Hematopoietic multipotent progenitor cell (in vitro differentiated cells): Measurements from ENCODE around the gene AGA. TPM values are rescaled to one million over a fixed set of nuclear protein-coding genes. Genes with fewer than 3 reads are reported as not detected.

Source experiments
- DNase-seq, 3 donors: peaks; one replicate each; pipeline ENCODE4 v3.0.0-alpha.2; 2011 to 2015; ENCODE audit warnings: low read depth in 2 of 3, low spot score in 2 of 3
- total RNA-seq: library from RNA; depleted of rRNA; stranded (reverse); fragments of >200 nt; gene quantifications from one replicate; pipeline ENCODE4 v1.2.3, GENCODE V29; 2012

AGA gene
- total RNA-seq, 1 donor, result 29.1 TPM

DNA sequence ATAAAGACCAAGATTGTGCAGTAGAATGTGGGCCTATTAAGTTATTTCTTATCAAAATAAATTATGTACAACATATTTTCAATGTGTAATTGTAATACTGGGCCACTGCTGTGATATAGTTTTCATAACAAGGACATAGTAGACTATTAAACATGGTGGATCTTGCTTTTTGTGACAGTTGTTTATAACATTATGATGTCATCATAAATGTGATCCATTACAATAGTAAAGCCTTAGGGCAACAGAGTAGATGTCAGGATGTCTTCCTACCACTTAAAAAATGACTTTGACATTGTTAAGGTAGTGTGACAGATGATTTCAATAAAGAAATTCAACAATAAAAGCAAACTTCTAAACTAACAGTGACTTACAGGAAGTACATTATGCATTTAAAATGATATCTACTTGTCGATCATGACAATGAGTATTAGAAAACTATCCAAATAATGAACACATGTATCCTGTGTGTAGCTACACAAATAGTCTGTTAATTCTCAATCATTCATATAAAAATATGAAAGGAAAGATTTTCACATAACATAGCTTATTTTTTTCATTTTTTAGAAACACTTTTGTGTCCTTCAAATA lies 5.3 kb upstream of the AGA start:
- DNase-seq, result no peak

DNA sequence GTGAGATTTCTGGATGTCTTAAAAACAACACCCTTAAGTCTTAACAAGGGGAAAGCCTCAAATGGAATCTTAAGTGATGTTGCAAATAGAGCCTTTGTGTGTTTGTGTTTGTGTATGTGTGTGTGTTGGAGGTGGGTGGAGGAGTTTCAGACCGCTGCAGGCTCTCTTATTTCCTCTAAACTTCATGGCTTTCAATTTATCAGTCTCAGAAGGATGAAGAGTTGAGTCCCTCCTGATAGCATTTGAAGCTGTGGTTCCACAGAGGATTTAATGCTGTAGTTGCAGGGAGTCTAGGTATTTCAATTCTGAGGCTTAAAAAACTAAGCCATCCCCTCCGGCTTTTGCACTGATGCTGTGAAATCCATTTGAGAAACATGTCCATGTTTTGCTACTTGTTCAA lies 4.3 kb upstream of the AGA start:
- no peak for DNase-seq

DNA sequence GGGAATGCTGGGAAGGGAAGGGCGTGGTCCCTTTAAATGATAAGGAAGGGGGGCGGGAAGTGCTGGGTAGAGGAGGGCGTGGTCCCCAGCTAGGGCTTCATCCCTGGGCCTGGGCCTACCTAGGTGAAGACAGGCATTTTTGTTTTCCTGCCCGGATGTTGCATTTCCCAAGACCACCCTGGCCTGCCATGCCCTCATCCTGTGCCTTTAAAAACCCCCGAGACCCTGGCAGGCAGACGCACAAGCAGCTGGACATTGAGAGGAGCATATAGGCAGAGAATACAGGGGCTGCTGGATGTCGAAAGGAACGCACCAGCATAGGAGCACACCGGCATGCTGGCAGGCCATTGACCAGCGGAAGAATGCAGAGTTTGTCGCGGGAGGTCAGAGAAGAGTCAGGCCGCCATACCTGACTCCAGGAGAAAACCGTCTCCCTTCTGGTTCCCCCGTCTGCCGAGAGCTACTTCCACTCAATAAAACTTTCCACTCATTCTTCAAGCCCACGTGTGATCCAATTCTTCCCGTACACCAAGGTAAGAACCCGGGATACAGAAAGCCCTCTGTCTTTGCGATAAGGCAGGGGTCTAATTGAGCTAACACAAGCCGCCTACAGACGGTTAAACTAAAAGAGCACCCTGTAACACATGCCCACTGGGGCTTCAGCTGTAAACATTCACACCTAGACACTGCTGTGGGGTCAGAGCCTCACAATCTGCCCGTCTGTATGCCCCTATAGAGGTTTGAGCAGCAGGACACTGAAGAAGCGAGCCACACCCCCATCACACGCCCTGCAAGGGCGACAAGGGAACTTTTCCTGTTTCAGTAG lies 2.9 kb upstream of the AGA start:
- no peak for DNase-seq

DNA sequence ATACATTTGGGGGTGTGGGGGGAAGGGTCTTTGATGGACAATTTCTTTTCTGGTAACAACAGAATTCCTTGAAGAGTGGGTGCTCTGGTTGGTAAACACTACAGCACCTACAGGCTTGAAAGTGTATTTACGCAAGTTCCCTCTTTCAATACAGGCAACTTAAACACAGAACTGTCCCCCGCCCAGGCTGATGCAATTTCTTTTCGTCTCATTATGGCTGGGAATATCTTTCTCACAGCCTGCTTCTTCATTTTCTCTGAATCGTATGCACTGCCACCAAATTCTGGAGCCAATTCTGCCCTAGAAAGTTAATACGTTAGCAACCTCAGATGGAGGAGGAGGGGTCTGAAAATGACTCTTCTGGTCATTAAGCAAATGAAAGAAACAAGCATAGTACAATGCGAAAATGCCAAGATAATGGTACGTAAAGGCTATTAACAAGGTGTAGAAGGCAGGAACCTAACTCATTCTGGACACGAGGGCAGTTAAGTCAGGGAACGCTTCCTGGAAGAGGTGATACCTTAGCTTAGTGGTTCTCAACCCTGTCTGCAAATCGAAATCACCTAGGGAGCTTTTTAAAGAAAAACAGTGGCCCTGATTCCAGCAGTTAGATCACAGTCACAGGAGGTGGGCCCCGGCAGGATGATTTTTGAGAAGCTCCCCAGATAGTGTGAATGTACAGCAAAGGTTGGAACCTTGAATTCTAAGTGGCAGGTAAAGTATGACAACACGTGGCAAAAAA lies 1.0 kb downstream of the AGA start:
- DNase-seq, result peak; percentile 7 to 65 (median 32)

DNA sequence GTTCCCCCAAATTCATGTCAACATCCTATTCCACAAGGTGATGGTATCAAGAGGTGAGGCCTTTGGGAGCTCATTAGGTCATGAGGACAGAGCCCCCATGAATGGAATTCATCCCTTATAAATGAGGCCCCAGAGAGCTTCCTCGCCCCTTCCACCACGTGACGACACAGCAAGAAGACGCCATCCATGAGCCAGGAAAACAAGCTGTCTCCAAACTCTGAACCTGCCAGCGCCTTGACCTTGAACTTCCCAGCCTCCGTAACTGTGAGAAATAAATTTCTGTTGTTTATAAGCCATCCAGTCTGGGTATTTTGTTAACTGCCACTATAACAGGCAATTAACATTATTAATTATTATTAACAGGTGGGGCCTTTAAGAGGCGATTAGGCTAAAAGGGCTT lies 5.8 kb downstream of the AGA start:
- DNase-seq, result no peak

DNA sequence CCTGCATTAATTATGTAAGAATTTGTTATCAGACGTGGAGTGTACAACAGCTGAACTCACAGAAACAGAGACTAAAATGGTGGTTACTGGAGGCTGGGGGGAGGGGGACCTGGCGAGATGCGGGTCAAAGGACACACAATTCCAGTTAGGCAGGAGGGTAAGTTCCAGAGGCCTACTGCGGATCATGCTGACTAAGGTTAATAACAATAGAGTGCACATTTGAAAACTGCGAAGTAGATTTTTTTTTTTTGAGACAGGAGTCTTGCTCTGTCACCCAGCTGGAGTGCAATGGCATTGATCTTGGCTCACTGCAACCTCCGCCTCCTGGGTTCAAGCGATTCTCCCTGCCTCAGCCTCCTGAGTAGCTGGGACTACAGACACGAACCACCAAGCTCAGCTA lies 7.6 kb downstream of the AGA start:
- DNase-seq, result no peak

DNA sequence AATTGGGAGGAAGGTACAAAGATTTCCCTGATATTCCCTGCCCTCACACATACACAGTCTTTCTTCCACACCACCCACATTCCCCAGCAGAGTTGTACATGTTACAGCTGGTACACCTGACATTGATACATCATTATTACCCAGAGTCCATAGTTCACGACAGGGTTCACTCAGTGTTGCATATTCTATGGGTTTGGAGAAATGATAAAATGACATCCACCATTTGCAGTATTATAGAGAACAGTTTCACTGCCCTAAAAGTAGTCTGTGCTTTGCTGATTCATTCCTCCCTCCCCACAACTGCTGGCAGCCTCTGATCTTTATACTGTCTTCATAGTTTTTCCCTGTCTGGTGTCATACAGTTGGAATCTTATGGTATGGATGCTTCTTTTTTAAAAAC lies 15.0 kb downstream of the AGA start:
- DNase-seq, result no peak

DNA sequence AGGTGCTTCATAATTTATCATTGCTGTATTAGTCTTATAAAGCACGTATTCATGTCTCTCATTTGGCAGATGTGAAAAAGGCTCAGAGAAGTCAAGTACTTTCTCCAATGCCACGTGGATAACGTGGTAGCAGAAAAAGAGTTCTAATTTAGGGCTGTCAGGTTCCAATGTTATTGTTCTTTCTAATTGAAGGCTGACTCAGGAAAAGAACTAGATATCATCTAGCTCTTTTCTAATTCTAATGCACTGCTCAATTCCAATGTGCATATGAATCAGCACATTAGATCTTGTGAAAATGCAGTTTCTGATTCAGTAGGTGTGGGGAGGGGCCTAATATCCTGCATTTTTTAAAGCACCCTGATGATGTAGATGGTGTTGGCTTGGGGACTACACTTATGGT lies 22.8 kb downstream of the AGA start:
- DNase-seq, result no peak

DNA sequence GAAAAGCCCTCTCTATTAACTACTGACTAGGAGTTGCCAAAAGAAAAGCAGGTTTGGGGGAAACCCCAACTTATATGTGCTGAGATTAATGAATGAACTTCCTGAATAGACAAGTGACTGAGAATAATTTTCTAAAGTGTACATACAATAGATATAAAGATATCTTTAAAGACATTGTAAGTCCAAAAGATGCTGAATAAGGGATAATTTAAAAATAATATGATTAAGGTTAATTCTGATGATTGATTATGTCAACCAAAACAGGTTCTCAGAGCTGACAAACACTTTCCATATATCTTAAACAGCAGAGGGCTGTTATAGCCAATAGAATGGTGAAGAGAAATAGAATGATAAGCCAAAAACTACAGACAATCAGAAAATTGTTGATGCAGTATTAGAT lies 28.6 kb downstream of the AGA start:
- DNase-seq, result no peak

DNA sequence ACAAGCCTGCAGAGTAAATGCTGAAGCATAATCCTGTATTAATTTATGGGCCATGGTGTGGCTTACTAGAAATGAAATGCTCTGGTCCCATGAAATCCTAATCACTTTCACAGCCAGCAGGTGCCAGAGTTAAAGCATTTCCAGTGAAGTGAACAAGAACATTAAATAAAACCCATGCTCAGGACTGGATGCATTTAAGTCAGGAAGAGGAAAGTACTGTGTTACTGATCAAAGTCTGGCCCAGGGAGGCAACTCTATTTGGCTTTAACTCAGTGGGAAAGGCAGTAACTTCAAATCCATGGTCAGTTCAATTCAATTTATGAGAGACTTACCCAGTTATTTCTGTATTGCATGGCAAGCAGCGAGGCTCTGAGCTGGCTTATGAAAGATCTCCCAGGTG lies 29.2 kb downstream of the AGA start:
- DNase-seq, result no peak

DNA sequence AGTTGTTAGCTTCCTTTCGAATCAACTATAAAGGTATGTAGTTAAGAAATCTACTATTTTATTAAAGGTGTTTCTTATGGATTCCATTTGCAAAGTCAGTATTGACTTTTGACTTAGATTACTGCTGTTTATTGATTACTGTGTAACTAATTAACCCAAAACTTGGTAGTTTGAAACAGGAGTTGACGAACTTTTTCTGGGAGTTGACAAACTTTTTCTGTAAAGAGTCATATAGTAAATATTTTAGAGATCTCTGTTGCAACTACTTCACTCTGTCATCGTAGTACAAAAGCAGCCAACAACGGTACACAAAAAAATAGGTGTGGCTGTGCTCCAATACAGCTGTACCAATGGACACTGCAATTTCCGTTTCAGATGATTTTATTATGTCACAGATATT lies 30.2 kb downstream of the AGA start:
- DNase-seq, result no peak

DNA sequence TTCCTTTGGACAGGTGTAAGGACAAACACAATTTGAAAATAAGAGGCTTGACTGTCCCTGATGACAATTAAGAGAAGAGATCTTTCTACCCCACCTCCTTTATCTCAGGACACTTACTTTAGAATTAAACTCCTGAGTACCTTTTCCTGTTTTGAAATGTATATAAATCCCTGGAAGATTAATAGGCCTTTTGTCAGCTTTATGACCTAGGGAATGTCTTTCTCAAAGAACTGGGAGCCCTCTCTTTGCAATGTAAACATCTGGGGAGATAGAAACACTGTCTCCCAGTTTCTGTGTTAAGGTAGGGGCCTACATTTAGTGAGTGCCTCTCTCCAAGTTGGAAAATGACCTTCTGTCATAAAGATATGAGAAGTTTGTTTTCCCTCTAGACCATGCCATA lies 31.7 kb downstream of the AGA start:
- no peak for DNase-seq

DNA sequence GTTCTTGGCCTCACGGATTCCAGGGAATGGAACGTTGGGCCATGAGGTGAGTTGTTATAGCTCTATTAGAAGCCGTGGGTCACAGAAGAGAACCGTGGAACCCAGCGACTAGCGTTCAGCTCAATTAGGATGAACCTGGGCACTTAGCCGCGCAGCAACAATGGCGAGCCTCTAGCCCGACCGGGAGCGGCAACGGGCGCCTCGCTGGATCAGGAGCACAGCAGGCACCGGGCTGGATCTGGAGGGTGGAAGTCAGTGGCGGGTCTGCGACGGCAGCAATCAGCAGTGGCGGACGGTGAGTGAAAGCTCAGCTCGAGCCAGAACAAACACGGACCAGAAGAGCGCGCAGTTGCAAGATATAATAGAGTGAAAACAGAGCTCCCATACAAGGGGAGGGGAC lies 34.2 kb downstream of the AGA start:
- DNase-seq, result no peak

DNA sequence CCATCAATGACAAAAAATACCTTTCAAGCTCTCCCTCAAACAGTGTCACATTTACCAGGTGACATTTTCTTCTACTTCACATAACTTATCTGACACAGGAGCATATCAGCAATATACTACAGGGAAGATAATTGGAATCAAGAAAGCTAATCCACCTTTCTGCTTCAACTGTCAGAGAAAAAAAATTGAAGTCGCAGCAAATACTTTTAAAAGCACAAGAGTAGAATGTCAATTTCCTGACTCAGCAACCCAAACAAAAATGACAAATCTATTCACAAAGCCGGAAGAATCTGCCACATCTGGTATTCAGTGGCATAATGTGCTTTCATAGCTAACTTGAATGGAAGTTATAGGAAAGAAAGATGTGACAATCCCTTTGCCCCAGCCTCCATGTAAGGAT lies 36.7 kb downstream of the AGA start:
- DNase-seq, result no peak

DNA sequence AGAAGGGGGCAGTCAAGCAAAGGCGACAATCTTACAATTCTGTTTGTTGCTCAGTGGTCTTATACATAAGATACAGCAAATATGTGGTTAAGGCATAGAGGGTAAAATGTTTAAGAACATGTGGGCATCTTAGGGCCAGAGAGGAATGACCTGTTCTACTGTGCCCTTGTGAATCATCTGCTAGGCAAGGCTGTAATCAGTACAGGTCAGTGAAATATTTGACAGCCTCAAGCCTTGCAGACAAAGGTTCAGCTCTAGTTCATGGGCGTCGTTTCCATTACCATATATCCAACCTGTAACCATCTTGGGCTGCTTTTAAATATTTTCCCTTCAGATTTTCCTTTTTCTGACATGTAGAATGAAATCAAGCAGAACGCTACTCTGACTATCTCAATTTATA lies 37.3 kb downstream of the AGA start:
- no peak for DNase-seq

DNA sequence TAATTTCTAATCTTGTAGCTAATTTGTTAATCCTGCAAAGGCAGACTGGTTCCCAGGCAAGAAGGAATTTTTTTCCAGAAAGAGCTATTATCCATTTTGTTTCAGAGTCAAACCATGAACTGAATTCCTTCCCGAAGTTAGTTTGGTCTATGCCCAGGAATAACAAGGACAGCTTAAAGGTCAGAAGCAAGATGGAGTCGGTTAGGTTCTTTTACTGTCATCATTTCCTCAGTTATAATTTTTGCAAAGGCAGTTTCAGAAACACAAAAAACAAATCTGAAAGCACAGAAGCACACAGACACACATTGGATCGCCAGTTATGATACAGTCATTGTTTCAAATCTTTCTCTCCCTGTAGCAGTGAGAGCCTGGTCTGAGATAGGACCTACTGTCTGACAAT lies 37.9 kb downstream of the AGA start:
- no peak for DNase-seq

DNA sequence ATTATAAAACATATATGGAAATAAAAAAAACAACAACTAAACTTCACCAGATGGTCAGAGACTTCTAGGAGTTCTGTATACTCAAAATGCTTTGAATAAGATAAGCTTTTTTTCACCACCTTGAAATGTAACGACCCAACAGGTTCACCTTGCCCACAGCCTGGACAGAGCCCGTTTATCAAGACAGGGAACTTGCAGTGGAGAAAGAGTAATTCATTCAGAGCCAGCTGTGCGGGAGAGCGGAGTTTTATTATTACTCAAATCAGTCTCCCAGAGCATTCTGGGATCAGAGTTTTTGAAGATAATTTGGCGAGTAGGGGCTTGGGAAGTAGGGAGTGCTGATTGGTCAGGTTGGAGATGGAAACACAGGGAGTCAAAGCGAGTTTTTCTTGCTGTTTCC lies 38.5 kb downstream of the AGA start:
- no peak for DNase-seq

DNA sequence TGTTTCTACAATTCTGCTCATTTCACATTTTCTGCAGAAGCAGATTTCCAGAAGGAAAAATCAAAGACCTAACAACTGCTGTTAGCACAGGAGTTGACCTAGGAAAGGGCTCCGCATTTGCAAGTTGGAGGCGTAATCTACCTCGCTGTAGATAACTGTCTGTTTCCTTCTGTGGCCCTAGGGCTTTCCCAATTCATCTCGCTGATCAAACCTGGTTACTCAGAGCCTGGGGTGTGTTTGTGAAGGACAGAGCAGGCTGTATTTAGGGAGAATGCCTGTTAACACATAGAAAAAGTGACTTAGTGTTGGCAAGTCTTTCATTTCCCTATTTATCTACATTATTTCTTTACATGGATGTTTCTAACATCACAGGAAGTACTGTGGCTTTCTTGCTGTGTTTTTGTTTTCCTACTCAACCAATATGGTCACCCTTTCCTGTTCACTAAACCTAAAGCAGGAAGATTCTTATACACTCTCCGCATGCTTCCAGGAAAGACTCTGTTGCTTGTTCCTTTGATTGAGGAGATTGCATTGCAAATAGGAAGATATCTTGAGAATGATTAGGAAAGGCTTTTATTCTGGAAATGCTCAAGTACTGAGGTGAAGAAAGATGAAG lies 40.5 kb downstream of the AGA start:
- DNase-seq, result no peak

DNA sequence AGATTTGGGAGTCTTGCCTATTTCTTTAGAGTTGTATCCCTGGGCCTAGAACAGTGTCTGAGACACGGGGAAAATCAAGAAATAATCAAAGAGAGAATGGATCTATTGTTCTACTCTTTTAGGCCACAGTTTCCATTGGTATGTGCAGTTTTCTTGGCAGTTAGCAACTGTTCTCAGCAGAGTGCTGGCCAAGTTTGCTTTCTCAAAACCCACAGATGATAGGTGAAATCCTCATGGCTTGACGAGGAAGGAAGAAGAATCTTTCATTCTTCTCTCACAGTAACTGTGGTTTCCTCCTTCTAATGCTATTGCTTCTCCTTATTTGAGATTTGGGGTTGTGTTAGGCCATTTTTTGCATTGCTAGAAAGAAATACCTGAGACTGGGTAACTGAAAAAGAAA lies 42.2 kb downstream of the AGA start:
- no peak for DNase-seq

DNA sequence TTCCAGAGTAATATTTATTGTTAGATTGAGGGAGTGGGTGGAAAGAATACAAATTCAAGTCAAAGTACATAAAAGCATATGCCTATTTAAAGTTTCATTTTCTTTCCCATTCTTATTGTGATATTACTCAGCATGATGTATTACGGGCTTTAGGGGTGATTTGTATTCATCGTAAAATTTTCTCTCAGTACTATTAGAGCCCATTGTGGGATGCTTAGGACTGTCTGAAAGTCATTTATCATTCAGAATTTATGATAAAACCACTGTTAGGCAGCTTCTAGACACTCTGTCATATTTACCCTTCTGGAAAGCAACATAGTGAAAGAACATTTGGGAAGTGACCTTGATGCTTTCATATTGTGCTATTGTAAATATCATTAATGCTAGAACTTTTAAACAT lies 45.9 kb downstream of the AGA start:
- no peak for DNase-seq

DNA sequence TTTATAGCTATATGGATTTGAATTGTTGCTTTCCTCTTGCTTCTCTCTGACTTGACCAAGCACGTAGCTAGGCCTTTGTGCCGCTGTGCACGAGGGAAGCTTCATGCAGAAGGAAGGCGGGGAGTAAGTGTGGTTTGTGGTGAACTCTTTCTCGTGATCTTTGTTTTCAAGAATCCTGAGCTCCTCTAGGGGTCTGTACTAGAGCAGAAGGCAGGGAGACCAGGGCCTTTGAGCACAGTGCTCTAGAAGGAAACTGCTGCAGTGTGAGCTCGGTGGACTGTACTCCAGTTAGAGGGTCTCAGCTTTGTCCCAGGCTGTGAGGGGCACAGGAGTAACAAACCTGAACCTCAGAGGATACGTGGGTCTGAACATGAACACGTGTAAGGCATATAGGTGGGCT lies 49.0 kb downstream of the AGA start:
- peak; percentile 5 to 43 (median 39) for DNase-seq

DNA sequence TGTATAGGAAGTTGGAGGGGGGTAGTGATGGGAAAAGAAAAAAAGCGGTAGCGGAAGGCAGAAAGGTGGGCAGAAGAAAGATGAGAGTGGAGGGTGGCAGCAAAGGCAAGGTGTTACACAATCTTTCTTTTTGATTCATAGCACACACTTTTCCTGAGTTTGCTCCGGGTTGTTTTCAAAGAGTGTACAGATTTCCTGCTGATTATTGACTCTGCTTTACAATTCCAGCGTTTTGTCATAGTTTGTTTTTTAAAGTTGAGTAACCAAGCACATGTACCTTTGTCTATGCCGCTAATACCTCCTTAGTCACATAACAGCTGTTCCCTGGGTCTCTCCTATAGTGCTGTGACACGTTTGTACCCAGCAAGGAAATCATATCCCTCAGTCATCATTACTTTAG lies 50.3 kb downstream of the AGA start:
- no peak for DNase-seq
